GM21723 (cell line): Measurements from ENCODE around the gene ALPI.
"Not testable (repeated sequence)": the region's sequence is repeated elsewhere in the genome, so short reads cannot be mapped to it uniquely, and the experiment has no call there.

Source experiments
- ATAC-seq: cut with Tn5 transposase; IDR thresholded peaks from one replicate; pipeline ENCODE4 v1.9.1; 2021; ENCODE audit warnings: mild to moderate bottlenecking, moderate library complexity; ENCODE audit not compliant: unreplicated experiment

Gene ALPI

DNA sequence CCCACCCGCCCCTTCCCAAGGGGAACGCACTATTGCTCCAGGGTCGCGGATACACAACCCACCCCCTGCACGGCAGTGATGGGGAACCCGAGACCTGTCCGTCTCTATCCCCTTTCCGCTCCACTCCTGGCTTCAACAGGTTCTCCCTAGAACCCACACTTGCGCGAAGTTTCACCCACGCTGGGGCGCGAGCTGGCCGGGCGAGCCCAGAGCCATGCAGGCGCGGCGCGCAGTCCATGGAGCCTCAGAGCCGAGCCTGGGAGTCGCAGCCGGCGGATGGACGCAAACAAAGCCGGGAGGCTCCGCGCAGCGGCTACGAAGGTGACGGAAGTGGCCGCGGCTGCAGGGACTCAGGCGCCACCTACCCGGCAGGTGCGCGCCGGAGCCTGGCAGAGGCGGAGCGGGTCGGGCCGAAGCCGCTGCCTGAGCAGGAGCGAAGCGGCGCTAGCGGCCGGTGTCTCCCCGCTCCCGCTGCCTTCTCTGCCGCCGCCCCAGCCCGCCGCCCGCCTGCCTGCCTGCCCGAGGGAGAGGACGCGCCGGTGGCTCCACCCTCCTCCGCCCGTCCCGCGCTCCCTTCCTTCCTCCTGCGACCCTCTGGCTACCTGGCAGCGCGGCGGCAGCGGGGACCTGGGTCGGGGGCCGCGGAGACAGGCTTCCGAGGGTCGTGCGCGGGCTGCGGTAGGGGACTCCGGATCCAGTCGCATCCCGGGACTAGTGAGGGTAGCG lies 35.3 kb upstream of the ALPI start:
- ATAC-seq = no peak

DNA sequence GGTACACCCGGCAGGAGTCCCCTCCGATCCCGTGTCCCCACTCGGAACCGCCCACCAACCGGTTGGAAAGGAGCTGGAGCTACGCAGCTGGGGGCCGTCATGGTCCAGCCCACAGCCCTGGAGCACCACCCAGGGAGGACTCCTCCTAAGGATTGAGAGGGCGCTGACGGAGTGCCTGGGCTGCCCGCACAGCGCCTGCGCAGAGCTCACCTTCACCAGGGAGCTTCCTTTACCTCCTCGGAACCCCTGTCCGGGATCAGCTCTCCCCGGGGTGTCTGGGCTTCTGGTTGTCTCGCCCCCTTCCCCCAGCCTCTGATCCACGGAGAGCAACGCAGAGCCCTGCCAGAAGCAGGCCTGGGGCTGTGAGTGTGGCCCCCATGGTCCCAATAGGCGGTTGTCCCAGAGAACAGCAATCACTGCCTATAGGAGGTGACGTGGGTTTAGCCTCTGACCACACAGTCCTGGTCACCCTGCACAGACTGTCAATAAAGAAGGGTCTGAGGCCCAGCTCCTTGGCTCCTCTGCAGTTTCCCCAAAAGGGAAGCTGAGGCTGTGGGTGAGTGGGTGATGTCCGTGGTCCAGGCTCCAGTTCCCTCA lies 34.7 kb upstream of the ALPI start:
- no peak for ATAC-seq

DNA sequence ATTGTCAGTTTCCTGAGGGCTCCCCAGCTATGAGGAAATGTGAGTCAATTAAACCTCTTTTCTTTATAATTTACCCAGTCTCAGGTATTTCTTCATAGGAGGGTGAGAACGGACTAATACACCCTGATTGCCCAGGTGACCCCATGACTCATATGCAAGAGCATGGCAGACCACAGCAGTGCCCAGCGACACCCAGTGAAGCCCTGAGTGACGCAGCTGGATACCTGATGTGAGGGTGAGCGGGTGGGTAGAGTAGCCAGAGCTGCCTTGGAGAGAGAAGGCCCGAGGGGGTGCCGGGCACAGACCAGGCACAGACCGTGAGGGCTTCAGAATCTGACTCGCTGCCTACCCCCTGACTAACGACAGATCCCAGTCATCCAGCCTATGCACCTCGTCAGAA lies 33.9 kb upstream of the ALPI start:
- no peak for ATAC-seq

DNA sequence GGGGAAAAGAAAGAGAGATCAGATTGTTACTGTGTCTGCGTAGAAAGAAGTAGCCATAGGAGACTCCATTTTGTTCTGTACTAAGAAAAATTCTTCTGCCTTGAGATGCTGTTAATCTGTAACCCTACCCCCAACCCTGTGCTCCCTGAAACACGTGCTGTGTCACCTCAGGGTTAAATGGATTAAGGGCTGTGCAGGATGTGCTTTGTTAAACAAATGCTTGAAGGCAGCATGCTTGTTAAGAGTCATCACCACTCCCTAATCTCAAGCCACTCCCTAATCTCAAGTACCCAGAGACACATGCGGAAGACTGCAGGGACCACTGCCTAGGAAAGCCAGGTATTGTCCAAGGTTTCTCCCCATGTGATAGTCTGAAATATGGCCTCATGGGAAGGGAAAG lies 33.0 kb upstream of the ALPI start:
- ATAC-seq = not testable (repeated sequence)

DNA sequence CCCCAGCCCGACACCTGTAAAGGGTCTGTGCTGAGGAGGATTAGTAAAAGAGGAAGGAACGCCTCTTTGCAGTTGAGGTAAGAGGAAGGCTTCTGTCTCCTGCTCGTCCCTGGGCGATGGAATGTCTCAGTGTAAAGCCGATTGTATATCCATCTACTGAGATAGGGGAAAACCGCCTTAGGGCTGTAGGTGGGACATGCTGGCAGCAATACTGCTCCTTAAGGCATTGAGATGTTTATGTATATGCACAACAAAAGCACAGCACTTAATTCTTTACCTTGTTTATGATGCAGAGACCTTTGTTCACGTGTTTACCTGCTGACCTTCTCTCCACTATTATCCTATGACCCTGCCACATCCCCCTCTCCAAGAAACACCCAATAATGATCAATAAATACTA lies 32.5 kb upstream of the ALPI start:
- not testable (repeated sequence) for ATAC-seq

DNA sequence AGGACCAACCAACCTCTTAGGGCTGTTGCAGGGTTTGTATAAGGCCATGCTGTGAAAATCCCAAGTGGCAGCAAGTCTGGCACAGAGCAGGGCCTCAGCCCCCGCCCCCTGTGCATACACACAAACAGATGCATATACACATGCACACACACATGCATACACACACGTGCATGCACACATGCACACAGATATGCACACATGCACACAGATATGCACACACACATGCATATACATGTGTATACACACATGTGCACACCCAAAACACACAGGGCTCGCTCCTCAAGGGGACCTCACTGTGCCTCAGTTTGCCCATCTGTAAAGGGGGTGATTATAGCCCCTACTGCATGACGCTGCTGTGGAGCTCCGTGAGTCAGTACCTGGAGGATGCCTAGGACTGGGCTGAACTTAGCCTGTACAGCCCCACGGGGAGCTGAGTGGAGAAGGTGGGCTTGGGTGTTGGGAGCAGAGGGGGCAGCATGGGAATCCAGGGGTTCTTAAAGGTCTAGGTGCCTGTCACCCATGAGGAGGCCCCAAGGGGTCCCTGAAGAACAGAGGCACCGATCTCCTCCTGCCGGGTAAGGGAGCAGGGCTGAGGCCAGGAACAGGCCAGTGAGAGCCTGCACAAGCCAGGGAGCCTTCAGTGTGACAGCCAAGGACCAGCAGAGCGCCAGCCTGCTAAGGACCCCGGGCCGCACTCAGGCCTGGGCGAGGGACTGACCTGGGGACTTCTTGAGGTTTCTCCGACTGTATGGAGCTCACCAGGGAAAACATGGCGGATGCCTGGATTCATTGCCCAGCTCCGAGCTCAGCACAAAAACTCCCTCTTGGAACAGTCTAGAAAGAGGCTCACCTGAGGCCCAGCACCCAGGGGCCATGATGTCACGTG lies 24.0 kb upstream of the ALPI start:
- no peak for ATAC-seq

DNA sequence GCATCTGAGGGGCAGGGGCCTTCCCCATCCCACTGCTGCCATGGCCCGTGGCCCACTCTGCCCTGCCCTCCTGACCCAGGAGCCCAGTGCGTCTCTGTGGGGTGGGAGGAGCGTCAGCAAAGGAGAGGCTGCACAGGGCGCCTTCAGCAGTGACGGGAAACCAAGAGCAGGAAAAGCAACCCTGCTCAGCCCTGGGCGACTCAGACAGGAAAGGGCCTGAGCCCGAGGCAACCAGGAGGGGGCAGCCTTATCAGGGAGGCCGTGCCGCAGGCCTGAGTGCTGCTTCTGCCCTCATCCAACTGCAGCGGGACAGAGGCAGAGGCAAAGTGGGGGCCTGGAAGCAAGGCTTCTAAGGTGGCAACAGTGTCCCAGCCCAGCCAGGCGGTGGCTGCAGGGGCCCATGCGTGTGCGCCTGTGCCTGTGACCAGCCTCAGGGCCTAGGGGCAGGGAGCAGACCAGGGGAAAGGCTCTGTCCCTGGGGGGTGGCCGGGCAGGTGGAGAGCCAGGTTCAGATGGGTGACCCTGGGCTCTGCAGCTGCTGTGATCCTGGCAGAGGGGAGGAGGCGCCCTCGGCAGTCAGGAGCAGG lies 23.3 kb upstream of the ALPI start:
- ATAC-seq = no peak

DNA sequence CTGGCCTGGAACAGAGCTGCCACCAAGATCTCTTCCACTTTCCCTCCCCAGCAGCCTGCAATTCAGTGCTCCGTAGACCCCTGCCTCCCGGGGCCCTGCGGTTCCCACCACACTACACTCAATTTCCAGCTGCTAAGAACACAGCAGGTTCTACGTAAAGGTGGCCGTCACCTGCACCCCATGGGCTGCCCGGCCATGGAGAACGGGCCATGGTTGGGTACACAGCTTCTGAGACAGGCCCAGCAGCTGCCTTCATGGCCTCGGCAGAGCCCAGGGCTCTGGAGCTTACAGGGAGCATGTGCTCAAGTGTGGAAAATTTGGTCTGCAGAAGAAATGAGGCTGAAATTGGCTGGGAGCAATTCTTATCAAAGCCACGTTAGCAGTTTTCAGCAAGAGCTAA lies 22.3 kb upstream of the ALPI start:
- not testable (repeated sequence) for ATAC-seq

DNA sequence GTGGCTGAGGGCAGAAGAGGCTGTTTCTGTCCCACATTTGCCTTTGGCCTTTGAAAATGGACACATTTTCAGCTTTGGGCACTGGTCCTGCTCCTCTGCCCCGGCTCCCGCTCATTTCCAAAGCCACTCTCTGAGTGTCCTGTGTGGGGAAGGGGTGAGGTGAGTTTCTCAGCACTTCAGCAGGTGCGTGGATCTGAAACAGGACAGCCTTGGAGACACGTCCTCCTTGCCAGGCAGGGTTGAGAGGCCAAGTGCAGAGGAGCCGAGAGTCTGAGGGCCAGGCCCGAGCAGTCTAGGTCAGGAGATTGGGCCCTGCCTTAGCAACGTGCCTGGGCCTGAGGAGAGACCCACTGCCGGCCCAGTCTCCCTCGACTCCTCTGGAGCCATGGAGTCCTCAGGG lies 21.9 kb upstream of the ALPI start:
- ATAC-seq = no peak

DNA sequence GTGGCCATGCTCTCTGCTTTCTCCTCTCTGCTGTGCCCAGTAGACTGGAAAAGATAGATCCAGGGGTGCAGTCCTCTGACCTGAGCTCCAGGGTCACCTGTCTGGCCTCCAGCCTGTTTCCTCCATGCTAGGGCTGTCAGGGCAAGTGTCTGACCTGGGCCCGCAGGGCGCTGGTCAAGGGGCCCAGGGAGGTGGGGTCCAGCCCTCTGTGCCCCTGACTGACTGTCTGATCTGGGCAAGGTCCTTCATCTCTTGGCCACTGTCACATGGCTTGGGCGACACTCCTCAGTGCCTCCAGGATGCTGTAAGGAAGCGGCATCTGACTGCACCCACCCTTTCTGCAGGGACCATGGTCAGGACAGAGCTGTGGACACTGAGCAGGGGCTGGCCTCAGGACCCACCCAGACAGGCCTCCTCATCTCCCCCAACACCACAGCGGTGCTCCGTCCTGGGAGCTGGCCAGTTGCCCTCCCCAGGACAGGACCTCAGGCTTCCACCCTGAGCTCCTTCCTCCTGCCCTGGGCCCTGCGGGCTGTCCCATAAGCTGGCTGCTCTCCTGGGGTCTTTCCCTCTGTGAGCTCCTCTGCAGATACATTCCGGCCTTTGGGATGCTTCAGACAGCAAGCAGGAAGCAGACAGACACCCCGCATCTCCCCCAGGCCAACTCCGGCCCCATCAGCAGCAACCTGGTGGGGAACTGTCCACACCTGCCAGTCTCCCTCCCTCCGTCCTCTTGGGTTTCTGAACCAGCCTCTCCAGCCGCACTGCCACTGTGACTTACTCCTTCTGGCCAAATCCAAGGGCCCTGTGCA lies 21.2 kb upstream of the ALPI start:
- ATAC-seq = no peak

DNA sequence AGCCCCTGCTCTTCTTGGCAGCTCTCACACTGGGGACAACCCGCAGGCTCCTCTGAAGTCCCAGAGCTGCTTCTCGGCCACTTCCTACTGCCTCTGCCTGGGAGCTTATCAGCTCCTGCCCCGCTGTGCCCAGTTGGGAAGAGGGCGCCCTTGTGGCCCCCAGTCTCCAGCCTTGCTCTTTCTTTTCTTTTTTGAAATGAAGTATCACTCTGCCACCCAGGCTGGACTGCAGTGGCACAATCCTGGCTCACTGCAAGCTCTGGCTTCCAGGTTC lies 20.6 kb upstream of the ALPI start:
- ATAC-seq = no peak

DNA sequence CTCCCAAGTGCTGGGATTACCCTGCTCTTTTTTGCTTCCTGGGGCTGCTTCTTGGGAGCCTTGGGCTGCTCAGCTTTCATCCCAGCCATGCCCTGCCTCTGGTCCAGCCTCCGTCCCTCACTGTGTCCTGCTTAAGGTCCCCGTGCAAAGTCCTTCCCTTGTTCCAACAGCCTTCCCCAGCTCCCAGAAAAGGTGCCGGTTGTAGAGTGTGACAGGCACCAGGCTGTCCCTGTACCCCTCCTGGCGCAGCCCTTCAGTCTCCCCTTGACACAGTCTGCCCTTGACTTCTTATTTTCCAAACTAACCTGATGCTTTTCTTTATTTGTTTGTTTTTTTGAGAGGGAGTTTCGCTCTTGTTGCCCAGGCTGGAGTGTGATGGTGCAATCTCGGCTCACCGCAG lies 20.1 kb upstream of the ALPI start:
- ATAC-seq = no peak

DNA sequence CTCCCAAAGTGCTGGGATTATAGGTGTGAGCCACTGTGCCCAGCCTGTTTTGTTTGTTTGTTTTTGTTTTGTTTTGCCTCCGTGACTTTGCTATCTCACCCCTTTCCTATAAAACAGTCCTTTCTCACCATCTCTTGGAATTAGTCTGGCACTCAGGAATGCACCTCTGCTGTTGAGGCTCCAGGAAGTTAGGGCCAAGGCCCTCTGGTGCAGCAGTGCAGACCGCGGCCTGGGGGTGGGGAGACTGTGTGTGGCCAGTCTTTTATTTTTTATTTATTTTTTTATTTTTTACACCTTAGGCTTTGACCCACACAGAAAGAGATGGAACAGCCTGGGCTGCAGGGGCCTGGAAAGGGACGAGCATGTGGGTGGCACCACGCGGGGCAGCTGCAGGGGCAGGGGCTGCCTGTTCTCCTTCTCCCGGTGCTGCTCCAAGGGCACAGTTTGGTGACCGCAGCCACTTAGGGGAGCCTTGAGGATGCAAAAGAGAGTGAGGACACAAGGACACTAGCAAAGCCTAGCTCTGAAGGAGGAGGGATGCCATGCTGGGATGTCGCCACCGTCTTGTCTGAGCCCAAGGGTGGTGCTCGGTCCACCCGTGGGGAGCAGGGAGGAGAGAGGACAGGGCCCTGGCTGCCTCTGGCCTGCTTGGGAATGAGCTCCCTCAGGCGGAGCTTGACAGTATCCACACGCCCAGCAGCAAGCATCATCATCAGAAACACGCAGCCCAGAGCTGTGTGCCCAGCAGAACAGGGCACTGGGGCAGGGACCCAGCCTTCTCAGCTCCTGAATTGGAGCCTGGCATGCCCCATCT lies 19.4 kb upstream of the ALPI start:
- ATAC-seq = no peak

DNA sequence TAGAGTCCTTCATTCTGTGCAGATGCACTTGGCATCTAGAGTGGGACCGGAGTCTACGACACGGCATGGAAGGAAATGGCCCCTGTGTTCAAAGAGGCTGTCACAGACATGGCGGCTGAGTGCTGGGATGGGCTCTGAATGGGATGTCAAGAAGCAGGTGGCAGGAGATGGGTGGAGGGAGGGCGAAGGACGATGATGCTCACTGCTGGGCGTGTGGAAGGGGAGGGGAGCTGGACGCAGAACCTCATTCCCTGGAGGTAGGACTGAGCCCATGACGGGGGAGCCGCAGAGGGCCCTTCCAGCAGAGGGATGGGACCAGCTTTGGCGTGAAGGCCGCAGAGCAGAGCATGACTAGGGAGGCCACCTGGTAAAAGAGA lies 18.8 kb upstream of the ALPI start:
- ATAC-seq = no peak

DNA sequence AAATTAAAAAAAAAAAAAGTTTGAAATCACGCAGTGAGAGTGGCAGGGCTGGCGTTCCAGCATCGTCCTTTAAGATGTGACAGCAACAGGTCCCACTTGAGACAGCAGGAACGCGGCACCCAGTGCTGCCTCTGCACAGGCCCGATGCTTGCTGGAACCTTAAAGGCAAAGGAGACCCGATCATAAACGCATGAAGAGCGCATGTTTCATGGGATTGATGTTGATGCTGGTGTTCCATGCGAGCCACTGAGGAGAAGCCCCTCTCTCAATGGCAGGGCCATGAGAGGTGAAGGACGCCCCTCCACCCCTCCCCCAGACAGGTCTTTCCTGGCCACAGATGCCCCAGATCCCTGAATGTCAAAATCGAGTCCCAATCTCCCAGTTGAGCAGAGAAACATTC lies 17.9 kb upstream of the ALPI start:
- no peak for ATAC-seq

DNA sequence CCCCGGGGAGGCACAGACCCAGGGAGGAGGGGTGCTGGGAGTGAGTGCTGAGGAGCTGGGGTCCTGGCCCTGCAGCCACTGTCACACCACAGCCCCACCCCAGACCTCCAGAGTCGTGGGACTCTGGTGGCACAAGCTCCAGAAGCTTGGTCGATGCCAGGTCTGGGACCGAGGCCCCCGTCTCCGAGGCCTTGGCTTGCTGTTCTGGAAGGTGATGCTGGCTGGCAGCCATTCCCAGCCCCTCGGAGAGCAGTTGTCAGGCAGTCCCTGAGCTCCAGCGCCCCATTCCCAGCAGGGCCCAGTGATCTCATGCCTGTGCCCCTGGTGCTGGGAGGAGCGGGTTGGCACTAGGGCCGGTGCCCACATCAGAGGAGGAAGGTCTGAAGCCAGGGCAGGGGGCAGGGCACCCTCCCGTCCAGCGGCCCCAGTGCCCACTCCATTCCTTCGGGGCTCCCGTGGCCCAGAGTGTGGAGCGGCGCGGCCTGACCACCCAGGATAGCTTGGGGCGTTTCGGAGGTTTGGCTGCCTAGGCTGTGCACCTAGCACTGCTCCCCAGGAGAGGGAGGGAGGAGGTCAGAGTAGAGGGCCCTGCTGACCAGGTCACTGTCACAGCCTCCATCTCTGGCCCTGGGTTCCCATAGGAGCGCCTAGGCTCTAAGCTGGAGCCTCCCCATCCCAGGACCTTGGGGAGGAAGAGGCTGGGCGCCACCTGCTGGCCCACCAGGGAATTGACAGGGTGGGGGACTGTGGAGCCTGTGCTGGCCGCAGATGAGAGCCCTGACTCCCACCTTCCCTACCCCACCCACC lies 16.8 kb upstream of the ALPI start:
- no peak for ATAC-seq

DNA sequence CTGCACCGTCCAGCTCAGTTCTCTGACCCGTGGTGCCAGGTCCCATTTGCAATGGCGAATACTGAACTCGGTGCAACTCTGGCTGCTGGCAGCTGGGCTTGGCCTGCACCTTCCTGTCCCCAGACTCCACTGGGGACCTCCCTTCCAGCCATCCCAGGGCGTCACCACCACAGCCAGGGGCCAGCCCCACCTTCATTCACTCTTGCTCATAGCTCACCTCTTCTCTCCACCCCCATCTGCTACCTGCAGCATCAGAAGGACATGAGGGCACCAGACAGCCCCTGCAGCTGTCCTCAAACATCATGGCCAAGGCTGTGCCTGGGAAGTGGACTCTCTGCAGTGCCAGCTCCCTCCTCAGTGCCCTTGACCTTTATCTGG lies 16.2 kb upstream of the ALPI start:
- ATAC-seq = no peak

DNA sequence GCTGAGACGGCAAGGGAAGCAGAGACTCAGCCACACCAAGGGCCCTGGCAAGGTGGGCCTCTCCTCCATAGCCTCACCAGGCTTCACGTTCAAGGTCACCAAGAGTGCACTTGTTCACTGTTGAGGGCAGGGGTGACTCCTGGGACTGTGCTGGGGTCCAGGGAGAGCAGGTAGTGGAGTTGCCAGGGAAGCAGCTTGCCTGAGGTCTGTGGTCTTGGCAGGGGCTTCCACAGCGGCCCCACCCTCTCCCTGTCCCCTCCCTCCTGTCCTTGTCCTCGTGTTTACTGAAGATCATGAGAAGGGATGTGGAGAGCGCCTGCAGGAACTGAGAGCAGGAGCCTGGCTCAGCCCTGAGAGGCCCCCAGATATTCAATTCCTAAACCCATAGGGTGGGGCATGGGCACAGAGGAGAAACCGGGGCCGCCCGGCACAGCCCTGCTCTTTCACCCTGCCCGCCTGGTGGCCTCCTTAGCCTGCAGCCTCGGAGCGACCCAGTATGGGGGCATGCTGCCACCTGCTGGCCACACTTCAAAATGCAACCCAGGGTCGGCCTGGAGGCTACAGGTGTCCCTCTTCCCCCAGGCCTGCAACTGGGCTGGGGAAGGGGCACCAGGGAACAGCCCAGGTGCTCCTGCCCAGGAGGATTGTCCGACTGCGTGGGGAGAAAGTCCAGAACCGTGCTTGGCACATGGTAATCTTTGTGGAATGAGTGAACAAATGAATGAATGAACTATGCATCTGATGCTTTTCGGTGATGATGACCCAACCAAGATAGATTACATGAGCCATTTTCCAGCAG lies 15.5 kb upstream of the ALPI start:
- peak; percentile 85 for ATAC-seq
